Fibroblast of lung (primary cell): Measurements from ENCODE around the gene SLC25A23. TPM values are rescaled to one million over a fixed set of nuclear protein-coding genes. Genes with fewer than 3 reads are reported as not detected.

Experiments
- DNase-seq, 2 donors: peaks; one replicate each; pipeline versions ENCODE4 v3.0.0 to v3.0.0-alpha.2; 2010; ENCODE audit warnings: low read depth in 2 of 2
- H2AFZ ChIP-seq: 2 replicates; pipeline ENCODE4 v1.5.1; 2012; ENCODE audit warnings: low read length, control low read depth, inconsistent platforms
- H3K27ac ChIP-seq: 2 replicates; pipeline ENCODE4 v1.5.1; 2011; ENCODE audit warnings: low read length, control low read depth; ENCODE audit not compliant: insufficient read depth
- H3K27me3 ChIP-seq: 2 replicates; pipeline ENCODE4 v1.5.1; 2011; ENCODE audit warnings: mild to moderate bottlenecking, low read length; ENCODE audit not compliant: control insufficient read depth, insufficient read depth
- H3K36me3 ChIP-seq: 2 replicates; pipeline ENCODE4 v1.5.1; 2011; ENCODE audit warnings: low read length; ENCODE audit not compliant: control insufficient read depth, insufficient read depth
- H3K4me1 ChIP-seq: 2 replicates; pipeline ENCODE4 v1.5.1; 2011; ENCODE audit warnings: low read length; ENCODE audit not compliant: control insufficient read depth, insufficient read depth; ENCODE audit errors: extremely low read depth
- H3K4me2 ChIP-seq: 2 replicates; pipeline ENCODE4 v1.5.1; 2011; ENCODE audit warnings: low read length, control low read depth; ENCODE audit not compliant: insufficient read depth; ENCODE audit errors: extremely low read depth
- H3K4me3 ChIP-seq, 4 experiments: fragments of 200-600 bp in 1 of 4; sonication (generic) in 1 of 4; replicated peaks in 1 of 4; 2 replicates each; pipeline ENCODE4 v1.5.1; 2011 to 2016; ENCODE audit warnings: low read length in 4 of 4, low read depth in 3 of 4, mild to moderate bottlenecking in 3 of 4, control low read depth in 2 of 4, inconsistent platforms in 1 of 4, mixed read lengths in 1 of 4; ENCODE audit not compliant: insufficient read depth in 1 of 4; ENCODE audit errors: control extremely low read depth in 1 of 4
- H3K79me2 ChIP-seq: 2 replicates; pipeline ENCODE4 v1.5.1; 2012; ENCODE audit warnings: mild to moderate bottlenecking, low read length, inconsistent platforms; ENCODE audit not compliant: control insufficient read depth, insufficient read depth
- H3K9ac ChIP-seq: 2 replicates; pipeline ENCODE4 v1.5.1; 2011; ENCODE audit warnings: mild to moderate bottlenecking, low read length, control low read depth; ENCODE audit not compliant: insufficient read depth
- H3K9me3 ChIP-seq: 2 replicates; pipeline ENCODE4 v1.5.1; 2012; ENCODE audit warnings: low read depth, low read length; ENCODE audit not compliant: control insufficient read depth, insufficient read depth
- H4K20me1 ChIP-seq: 2 replicates; pipeline ENCODE4 v1.5.1; 2011; ENCODE audit warnings: low read length; ENCODE audit not compliant: control insufficient read depth, insufficient read depth; ENCODE audit errors: extremely low read depth
- CTCF ChIP-seq, 2 donors: IDR thresholded peaks in 1 of 2; conservative IDR thresholded peaks in 1 of 2; 1 replicate in 1 of 2; 2 replicates in 1 of 2; pipeline ENCODE4 v1.5.1; 2011 to 2012; ENCODE audit warnings: low read length in 2 of 2, control low read depth in 1 of 2, inconsistent platforms in 1 of 2, low read depth in 1 of 2, mild to moderate bottlenecking in 1 of 2
- EZH2 ChIP-seq: IDR thresholded peaks from 2 replicates; pipeline ENCODE4 v1.5.1; 2012; ENCODE audit warnings: low read length, control low read depth, mild to moderate bottlenecking; ENCODE audit errors: missing control alignments
- polyA plus RNA-seq, 2 donors: library from polyadenylated mRNA; depleted of rRNA in 1 of 2; stranded (reverse) in 1 of 2; unstranded in 1 of 2; fragments of >200 nt; gene quantifications; 2 replicates each; pipeline ENCODE4 v1.2.1, GENCODE V29; 2011 to 2012; ENCODE audit warnings: missing spikeins in 1 of 2
- total RNA-seq: library from RNA; depleted of rRNA; stranded (reverse); fragments of >200 nt; gene quantifications from 2 replicates; pipeline ENCODE4 v1.2.1, GENCODE V29; 2014

The SLC25A23 gene
- total and polyA plus RNA-seq, 2 donors (not counting 1 experiment from before 2014, with no cell fraction given) = 7.9 to 33.9 TPM

- Histone ChIP-seq H3K9ac (no peak overlapping the region), H3K27me3 (no peaks in the 10 kb centered on the region), H3K36me3 (no peaks in the 10 kb centered on the region), H3K4me3 (no peak overlapping the region), H2AFZ (no peak overlapping the region), H4K20me1 (no peaks in the 10 kb centered on the region), H3K27ac (no peak overlapping the region), H3K4me2 (no peak overlapping the region), H3K4me1 (no peaks in the 10 kb centered on the region), H3K9me3 (no peaks in the 10 kb centered on the region), H3K79me2 (no peaks in the 10 kb centered on the region)
- DNase-seq = no peak
- TF ChIP-seq CTCF (conservative IDR thresholded peaks at IDR 0.05 in 1 of 2, IDR thresholded peaks at IDR 0.05 in 1 of 2; ENCODE audit: low read depth in 1 of 2, low read length in 2 of 2) (no peak), EZH2 (no peak)
These were observed 29.9 kb upstream of the SLC25A23 start for GRCh38 chr19:6489278-6490061.

GRCh38 chr19:6484831-6485230, 25.2 kb upstream of the SLC25A23 start:
- H3K36me3 ChIP-seq = no peaks in the 10 kb centered on the region
- H2AFZ ChIP-seq = no peak overlapping the region
- H3K9ac ChIP-seq = no peak overlapping the region
- H3K27me3 ChIP-seq = no peaks in the 10 kb centered on the region
- H3K4me3 ChIP-seq = no peak overlapping the region
- H4K20me1 ChIP-seq = no peaks in the 10 kb centered on the region
- H3K9me3 ChIP-seq = no peaks in the 10 kb centered on the region
- no peaks in the 10 kb centered on the region for H3K79me2 ChIP-seq
- TF ChIP-seq CTCF (conservative IDR thresholded peaks at IDR 0.05 in 1 of 2, IDR thresholded peaks at IDR 0.05 in 1 of 2; ENCODE audit: low read depth in 1 of 2, low read length in 2 of 2) = no peak
- no peak for TF ChIP-seq EZH2
- H3K4me1 ChIP-seq = no peaks in the 10 kb centered on the region
- no peak for DNase-seq
- H3K4me2 ChIP-seq = no peak overlapping the region
- no peak overlapping the region for H3K27ac ChIP-seq

- H3K4me2 ChIP-seq = no peak overlapping the region
- no peak for DNase-seq
- TF ChIP-seq CTCF (conservative IDR thresholded peaks at IDR 0.05 in 1 of 2, IDR thresholded peaks at IDR 0.05 in 1 of 2; ENCODE audit: low read depth in 1 of 2, low read length in 2 of 2) = no peak
- no peak for TF ChIP-seq EZH2
- H2AFZ ChIP-seq = no peak overlapping the region
- no peak overlapping the region for H3K4me3 ChIP-seq
- H3K4me1 ChIP-seq = no peaks in the 10 kb centered on the region
- no peak overlapping the region for H3K27ac ChIP-seq
- H3K27me3 ChIP-seq = no peaks in the 10 kb centered on the region
- no peaks in the 10 kb centered on the region for H3K9me3 ChIP-seq
- no peaks in the 10 kb centered on the region for H4K20me1 ChIP-seq
- H3K79me2 ChIP-seq = no peaks in the 10 kb centered on the region
- H3K9ac ChIP-seq = no peak overlapping the region
- H3K36me3 ChIP-seq = no peaks in the 10 kb centered on the region
These were observed 24.6 kb upstream of the SLC25A23 start for GRCh38 chr19:6484230-6484629.
